HG03469 (cell line): ENCODE results near the gene MACROD2.

Experiments used
- ATAC-seq: cut with Tn5 transposase; IDR thresholded peaks from one replicate; pipeline ENCODE4 v1.9.1; 2021; ENCODE audit warnings: mild to moderate bottlenecking, moderate library complexity, moderate number of reproducible peaks; ENCODE audit not compliant: unreplicated experiment

MACROD2 gene

GRCh38 chr20:15570156-15570555 lies 1574.8 kb downstream of the MACROD2 start:
- ATAC-seq, result no peak

- ATAC-seq, result no peak
Observed at GRCh38 chr20:15571056-15571455, 1575.7 kb downstream of the MACROD2 start.

- no peak for ATAC-seq
Observed at GRCh38 chr20:15575255-15575654, 1579.9 kb downstream of the MACROD2 start.

- no peak for ATAC-seq
Observed at GRCh38 chr20:15576411-15576810, 1581.1 kb downstream of the MACROD2 start.

- no peak for ATAC-seq
Observed at GRCh38 chr20:15578113-15578512, 1582.8 kb downstream of the MACROD2 start.

GRCh38 chr20:15579688-15580087 lies 1584.4 kb downstream of the MACROD2 start:
- ATAC-seq, result no peak

GRCh38 chr20:15582146-15582760 lies 1586.9 kb downstream of the MACROD2 start:
- ATAC-seq, result no peak

GRCh38 chr20:15584507-15584906 lies 1589.2 kb downstream of the MACROD2 start:
- ATAC-seq, result no peak

- no peak for ATAC-seq
Observed at GRCh38 chr20:15593081-15593480, 1597.8 kb downstream of the MACROD2 start.

- no peak for ATAC-seq
Observed at GRCh38 chr20:15594158-15594695, 1598.9 kb downstream of the MACROD2 start.

- no peak for ATAC-seq
Observed at GRCh38 chr20:15596220-15596890, 1601.0 kb downstream of the MACROD2 start.

- no peak for ATAC-seq
Observed at GRCh38 chr20:15597306-15597705, 1602.0 kb downstream of the MACROD2 start.

- no peak for ATAC-seq
Observed at GRCh38 chr20:15599961-15600360, 1604.6 kb downstream of the MACROD2 start.

- ATAC-seq, result no peak
Observed at GRCh38 chr20:15600565-15600964, 1605.2 kb downstream of the MACROD2 start.

- no peak for ATAC-seq
Observed at GRCh38 chr20:15603506-15603905, 1608.2 kb downstream of the MACROD2 start.

GRCh38 chr20:15603978-15604805 lies 1608.9 kb downstream of the MACROD2 start:
- no peak for ATAC-seq

- no peak for ATAC-seq
Observed at GRCh38 chr20:15609921-15610320, 1614.6 kb downstream of the MACROD2 start.

- no peak for ATAC-seq
Observed at GRCh38 chr20:15610787-15611186, 1615.5 kb downstream of the MACROD2 start.

GRCh38 chr20:15611541-15611940 lies 1616.2 kb downstream of the MACROD2 start:
- ATAC-seq, result no peak

GRCh38 chr20:15612198-15612597 lies 1616.9 kb downstream of the MACROD2 start:
- no peak for ATAC-seq

- no peak for ATAC-seq
Observed at GRCh38 chr20:15612769-15613168, 1617.5 kb downstream of the MACROD2 start.

- ATAC-seq, result no peak
Observed at GRCh38 chr20:15613530-15613929, 1618.2 kb downstream of the MACROD2 start.
